HG02938 (cell line): ENCODE data around the gene CFAP20DC.
"Not testable (repeated sequence)": the region's sequence is repeated elsewhere in the genome, so short reads cannot be mapped to it uniquely, and the experiment has no call there.

Experiments
- ATAC-seq: cut with Tn5 transposase; IDR thresholded peaks from one replicate; pipeline ENCODE4 v1.9.1; 2021; ENCODE audit warnings: mild to moderate bottlenecking, moderate library complexity; ENCODE audit not compliant: unreplicated experiment

Gene CFAP20DC

DNA sequence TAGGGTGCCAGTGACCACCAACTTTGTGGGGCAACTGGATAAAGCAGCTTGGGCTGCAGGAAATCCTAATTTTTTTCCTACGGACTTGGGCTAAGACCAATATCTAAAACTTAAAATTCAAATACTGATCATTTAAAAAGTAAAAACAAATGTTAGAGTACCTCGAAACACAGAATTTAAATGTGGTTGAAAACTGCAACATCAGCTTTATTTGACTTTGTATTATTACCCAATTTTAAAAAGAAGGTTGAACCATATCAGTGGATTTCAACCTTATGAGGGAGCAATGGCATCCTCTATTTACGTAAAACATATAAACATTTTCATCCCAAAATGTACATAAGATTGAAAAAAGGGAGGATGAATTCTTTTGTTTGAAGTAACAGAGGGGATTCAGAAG, 26.2 kb downstream of the CFAP20DC start:
- ATAC-seq = no peak

DNA sequence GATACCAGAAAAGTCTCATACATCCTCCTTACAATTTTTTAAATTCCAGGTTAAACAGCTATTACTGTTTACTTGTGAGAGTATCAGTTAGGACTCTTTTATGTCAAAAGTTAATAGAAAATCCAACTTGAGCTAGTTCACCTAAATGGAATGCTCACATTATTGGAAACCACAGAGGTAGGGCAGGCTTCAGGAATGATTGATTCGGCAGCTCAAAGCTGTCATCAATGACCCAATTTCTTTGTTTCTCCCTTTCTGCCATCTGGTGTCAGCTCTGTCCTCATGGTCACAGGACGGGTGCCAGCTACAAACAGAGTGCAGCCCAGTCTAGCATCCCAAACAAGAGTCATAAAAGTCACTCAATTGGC, 32.2 kb downstream of the CFAP20DC start:
- no peak for ATAC-seq

DNA sequence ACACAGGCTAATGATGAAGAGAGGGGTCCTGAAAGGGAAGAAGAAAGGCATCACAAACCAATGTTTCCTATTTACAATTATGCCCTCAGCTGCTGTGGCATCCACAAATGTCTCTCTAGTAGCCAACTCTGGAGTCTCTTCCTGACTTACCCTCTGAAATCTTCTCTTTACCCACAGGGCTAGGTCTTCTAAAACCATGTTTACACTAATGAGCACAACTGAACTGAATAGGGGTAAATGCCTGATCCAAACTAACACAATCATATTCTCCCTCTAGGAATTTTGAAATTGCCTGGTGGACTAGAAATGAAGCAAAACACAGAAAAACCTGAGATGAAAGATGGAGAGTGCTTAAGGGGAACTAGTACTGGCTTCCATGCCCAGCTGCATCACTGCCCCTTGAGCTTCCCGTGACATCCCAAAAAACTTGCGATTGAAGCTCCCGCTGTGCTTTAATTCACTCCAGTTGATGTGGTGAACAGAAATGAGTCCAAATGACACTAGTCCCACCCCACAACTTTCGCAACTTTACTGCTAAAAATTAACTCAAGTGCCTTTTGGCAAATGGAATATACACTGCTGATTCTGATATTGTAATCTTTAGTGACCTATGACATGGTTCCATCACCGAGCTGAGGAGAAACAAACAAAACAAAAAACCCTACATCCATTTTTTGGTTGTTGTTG, 32.8 kb downstream of the CFAP20DC start:
- no peak for ATAC-seq

DNA sequence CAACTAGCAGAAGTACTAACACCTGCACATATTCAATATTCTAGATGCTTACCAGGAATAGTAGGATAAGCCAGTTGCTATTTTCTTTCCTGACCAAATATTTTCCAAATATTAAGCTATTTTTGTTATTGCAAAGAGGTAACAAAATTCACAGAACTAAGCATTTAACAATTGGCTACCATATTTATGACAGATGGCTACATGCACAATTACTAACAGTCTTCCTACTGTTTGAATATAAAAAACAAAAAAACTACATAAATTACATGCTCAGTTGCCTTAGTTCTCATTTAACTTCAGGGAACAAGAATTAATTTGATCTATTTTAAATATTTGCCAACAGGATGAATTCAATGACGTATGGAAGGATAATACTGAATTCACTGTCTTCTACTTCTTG, 36.2 kb downstream of the CFAP20DC start:
- ATAC-seq = no peak

DNA sequence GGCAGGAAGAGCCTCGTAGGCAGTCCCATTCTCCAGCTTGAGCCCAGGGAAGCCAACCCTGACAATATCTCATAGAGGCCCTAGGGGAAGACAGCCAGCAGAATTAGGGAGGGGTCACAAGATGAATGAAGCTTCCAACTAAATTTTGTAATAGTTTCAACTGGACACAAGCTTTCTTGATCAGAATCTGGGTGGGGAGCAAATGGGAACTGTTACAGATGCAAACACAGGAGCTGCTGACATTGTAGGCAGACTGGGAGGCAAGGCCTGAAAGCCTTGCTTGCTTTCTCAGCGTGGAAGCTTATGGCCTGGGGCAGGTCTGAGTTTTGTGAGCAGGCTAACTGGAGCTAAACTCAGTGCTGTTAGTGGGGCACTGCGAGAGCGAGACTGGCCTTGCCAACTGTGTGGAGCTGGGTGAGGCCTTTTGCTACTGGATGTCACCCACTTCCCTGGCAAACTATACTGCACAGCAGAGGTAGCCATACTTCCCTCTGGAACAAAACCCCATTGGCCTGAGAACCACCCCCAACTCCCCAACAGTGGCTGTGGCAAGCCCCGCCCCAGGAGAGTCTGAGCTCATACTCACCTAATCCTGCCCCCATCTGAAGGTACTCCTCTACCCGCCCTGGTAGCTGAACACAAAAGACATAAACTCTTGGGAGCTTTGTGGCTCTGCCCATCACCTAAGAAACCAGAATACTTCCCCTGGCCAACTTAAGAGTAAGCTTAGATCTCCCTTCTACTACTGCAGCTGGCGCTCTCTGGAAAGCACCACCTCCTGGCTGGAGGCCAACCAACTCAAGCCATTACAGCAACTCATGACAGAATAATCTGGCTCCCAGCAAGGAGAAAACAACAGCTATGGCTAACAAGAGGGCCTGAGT, 42.9 kb downstream of the CFAP20DC start:
- no peak for ATAC-seq

DNA sequence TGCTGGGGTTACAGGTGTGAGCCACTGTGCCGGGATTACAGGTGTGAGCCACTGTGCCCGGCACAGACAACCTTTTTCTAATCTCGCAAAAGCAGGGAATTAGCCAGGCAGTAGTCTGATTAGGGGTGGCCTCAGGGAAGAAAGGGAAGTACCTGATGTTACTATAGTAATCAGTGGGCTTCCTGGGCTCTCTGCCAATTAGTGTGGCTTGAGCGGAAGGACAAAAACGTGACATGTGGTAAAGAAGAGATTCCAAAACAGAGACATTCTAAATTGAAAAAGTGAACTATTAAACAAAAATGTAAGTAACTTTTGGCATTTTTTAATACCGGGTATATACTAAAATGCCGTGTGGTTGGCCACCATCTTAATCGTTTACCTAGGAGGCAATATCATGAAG, 48.1 kb downstream of the CFAP20DC start:
- no peak for ATAC-seq

DNA sequence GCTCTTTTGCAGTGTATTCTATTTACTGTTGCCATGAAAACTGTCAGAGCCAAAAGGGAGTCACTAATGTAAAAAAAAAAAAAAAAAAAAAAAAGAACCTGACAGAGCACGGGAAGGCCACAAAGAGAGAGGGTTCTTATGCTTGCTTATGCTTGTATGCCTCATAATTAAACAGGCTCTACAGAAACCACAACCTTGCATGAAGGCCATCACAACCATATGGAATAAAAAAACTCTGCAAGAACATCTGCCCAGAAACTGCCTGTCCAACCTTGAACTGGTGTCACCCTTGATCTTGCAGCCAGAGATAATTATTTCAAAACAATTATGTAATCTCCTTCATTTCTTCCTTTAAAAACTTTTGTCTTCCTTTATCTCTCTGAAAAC, 50.1 kb downstream of the CFAP20DC start:
- ATAC-seq = no peak

DNA sequence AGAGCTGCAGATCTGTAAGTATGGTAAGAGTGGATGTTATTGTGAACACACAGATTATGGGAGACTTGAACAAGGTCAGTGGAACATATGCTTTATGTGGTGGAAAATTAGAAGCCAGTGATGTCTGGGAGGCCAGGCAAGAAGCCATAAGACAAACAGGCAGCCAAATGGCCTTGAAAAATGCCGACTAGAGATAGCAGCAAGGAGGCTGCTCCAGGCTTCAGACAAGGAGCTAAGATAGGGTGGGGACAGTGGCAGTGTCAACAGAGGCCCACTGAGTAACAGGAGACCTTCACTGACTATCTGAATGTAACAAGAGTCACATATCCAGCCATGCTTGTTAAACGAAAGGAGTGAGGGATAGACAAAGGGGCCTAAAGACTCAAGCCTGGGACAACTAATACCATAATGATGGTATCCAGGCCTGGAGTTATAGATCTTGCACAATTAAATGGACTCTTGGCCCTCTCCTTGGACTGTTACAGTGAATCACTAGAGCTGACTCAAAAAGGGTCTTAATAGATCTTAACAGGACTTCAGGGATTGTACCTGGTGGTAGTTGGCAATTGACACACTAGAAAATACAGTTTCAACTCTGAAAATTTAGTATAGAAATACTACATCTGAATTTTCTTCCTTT, 50.6 kb downstream of the CFAP20DC start:
- no peak for ATAC-seq

DNA sequence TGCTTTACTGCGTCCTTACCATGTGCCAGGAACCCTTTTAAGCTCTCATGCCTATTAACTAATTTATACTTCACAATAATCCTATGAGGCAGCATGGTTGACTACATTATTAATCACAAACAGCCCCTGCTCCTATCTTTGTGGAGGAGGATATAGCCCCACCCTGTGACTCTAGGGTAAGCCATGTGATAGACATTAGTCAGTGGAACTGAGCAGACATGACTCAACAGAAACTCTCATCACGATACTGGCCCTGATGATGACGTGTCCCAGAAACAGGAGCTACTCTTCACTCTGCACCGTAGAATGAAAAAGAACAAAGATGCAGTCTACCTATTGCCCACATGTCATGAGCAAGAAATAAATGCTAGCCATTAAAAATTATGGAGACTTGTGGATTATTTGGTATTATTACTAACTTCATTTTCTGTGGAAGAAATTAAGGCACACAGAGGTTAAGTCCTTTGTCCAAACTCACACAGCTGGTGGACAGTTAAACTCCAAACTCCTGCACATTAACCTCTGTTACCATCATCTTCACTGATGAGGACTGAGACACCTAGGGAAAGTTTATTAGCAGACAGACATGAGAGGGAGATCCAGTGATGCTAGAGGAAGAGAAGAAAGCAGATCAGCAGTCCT, 51.2 kb downstream of the CFAP20DC start:
- no peak for ATAC-seq

DNA sequence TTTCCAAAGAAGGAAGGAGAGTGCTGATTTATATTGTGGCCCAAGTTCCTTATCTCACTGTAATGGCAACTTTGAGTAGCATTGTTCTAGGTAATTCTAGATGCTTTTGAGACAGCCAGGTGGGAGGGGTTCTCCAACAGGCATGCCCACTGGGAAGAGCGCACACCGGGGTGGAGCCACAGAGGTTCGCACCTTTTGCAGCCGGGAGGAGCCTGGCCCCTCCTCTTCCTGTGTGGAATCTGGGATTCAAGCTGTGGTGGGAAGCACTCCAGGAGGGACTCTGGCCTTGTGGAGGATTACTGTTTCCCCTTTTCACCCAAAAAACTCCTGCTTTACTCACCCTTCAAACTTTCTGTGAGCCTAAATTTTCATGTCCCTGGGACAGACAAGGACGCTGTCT, 53.1 kb downstream of the CFAP20DC start:
- ATAC-seq = no peak

DNA sequence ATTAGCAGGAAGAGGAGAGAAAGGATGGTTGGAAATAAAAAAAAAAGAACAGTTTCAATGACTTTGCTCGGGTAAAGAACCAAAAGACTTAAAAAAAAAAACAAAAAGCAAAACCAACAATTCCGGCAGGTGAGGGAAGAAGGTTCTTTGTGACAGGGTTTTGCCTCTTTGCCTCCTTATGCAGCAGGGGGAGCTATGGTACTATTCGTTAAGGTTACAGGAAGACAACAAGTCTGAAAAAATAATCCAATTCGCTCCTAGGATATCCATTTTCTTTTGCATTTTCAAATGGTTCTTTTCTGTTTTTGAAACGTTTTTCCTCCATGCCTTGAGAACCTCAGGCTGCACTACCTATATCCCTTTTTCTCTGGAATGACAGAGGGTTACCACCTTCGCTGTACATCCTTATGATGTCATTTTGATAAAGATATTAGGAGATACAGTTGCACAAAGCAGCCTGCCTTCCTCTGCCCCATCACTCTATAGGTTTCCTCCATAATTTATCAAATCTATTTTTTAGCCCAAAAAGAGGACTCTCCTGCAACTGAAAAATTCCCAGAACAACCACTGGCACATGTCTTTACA, 55.0 kb downstream of the CFAP20DC start:
- ATAC-seq = no peak

DNA sequence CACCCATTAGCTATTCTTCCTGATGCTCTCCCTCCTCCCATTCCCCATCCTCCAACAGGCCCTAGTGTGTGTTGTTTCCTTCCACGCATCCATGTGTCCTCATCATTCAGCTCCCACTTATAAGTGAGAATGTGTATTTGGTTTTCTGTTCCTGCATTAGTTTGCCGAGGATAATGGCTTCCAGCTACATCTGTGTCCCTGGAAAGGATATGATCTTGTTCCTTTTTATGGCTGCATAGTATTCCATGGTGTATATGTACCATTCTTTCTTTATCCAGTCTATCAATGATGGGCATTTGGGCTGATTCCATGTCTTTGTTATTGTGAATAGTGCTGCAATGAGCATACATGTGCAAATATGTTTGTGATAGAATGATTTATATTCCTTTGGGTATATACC, 56.3 kb downstream of the CFAP20DC start:
- no peak for ATAC-seq

DNA sequence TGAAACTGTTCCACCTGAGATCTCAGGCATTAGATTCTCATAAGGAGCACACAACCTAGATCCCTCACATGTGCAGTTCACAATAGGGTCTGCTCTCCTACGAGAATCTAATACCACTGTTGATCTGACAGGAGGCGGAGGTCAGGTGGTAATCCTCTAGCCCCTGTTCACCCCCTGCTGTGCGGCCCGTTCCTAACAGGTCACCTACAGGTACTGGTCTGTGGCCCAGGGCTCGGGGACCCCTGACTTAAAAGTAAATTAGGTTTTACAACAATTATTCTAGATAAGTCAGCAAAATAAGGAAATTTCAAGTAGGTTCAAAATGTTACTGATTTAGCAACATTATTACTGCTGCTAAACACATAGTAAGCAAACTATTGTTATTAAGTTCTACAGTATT, 58.2 kb downstream of the CFAP20DC start:
- ATAC-seq = no peak

DNA sequence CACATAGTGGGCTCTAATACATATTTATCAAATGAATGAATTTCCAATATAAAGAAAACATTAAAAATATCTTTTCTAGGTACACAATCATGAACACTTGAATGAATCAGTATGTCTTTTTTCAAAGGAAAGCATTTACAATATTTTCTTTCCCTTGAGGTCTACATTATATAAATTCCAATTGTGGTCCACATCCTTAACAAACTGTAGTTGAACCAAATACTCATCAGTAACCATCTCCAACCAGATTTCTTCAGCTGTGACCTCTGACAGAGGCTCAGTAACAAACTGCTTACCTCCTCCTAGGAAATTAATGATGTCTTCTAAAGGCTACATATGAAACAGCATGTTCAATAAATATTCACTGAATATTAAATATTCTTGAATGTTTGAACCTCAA, 58.8 kb downstream of the CFAP20DC start:
- no peak for ATAC-seq

DNA sequence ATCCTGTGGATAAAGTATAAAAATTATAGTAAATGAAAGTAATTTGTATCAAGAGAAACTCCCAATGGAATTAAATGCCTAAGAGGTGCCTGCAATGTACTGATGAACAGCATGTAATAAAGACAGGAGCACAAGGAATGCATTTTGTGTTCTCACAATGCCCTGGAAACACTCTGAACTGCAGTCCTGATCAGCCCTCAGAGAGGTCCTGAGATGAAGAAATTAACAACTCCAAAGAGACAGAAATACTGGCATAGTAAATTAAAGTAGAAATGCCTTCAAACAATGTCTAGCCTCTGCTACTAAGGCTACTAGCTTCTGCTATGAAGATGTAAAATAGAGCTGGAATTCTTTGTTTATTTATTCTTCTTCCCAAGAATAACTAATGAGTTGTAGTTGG, 59.9 kb downstream of the CFAP20DC start:
- ATAC-seq = no peak

DNA sequence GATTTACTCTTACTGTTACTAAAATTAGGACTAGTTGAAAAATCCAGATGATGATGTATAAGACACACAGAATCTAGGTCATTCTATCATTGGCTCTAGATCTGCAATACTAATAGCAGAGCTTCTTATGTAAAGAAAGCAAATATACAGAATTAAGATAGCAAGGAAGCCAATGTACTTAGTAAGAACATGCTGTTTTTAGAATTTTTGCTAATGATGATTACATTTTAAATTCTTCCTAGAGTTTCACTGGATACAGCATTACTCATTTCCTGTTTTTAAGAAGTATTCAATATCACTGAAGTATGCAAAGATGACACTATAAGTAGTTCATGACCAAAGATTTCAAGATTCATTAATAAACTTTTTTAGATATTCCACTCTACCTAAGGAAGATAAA, 60.7 kb downstream of the CFAP20DC start:
- ATAC-seq = no peak

DNA sequence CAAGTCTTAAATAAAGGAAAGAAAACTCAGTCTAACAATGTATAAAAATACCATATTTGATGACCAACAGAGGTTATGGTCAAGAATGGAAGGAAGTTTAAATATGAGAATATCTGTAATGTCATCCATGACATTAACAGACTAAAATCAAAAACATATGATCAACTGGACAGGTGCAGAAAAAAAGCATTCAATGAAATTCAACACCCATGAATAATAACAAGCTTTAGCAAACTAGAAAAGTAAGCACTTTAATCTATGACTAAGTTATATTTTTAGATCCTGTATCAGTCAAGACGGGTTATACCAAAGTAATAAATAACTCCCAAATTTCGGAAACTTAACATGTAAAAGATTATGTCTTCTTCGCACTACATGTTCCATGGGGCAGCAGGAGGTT, 61.8 kb downstream of the CFAP20DC start:
- no peak for ATAC-seq

DNA sequence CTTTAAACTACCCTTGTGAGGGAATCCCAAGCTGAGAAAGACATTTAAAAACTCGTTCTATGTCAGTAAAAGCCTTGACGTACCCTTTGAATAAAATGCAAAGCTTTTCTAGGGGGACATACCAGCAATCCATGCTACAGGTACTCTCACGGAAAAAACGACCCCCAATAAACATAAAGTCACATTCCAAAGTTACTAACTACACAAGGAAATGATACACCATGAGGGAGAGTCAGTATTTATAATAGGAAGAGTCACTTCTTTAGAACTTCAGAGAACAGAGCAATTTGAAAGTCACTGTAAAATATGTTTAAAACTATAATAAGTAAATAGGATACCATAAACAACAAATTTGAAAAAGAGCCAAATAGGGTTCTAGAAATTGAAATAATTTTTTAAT, 63.2 kb downstream of the CFAP20DC start:
- no peak for ATAC-seq

DNA sequence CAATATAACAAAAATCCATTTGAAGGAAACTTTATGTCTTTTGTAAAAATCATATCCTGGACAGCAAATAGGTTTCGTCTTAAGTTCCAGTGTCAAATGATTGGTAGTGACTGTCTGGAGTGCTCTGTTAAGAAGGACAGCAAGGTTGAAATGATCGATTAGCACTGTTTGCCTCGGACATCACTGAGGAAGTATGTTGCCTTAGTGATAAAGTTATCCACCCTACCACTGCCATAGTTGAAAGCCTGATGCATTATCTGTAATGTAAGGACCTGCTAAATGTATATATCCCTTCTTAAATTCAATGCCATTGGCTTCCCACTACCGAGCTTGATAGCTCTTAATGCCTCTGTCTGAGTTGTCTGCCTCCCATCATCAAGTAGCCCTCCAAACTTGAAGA, 70.0 kb downstream of the CFAP20DC start:
- no peak for ATAC-seq

DNA sequence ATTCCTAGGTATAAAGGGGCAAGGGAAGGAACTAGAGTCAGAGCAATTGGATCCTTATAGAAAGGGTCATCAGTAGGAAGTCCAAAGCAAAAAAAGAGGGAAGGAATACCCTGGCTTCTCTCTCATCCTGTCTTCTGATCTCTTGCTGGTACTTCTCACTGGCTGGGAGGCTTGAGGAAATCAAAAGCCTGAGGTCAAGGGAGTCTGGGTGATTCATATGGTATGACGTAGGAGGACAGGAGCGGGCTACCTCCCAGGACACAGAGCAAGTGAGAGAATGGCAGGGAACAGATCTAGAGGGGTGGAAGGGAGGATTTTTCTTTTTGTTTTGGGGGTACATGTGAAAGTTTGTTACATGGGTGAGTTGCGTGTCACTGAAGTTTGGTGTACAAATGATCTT, 76.0 kb downstream of the CFAP20DC start:
- ATAC-seq = no peak

DNA sequence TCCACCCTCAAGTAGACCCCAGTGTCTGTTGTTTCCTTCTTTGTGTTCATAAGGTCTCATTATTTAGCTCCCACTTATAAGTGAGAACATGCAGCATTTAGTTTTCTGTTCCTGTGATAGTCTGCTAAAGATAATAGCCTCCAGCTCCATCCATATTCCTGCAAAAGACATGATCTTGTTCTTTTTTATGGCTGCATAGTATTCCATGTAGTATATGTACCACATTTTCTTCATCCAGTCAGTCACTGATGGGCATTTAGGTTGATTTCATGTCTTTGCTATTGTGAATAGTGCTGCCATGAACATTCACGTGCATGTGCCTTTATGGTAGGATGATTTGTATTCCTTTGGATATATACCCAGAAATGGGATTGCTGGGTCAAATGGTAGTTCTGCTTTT, 82.0 kb downstream of the CFAP20DC start:
- ATAC-seq = not testable (repeated sequence)
